ENCODE data around the gene HTT. TPM values are rescaled to one million over a fixed set of nuclear protein-coding genes. Genes with fewer than 3 reads are reported as not detected.

Gene HTT
- total RNA-seq, 1 donor from 2014 or later = 73.6 TPM

DNA sequence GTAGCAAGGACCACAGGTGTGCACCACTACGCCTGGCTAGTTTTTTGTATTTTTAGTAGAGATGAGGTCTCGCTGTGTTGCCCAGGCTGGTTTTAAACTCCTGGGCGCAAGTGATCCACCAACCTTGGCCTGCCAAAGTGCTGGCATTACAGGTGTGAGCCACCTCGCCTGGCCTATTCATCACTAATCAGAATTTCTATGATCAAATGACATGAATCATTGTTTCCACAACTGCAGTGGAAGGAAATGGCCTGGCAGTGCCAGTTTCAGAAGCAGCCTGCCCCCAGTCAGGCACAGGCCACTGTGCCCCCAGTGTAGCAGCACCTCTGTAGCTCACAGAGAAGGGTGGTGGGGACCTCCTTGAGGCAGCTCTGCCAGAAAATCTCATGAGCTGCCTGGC is 108.5 kb downstream of the HTT start:
- Mint-ChIP-seq H3K4me3 (no peak overlapping the region), H3K9me3 (no peaks in the 10 kb centered on the region), H3K27ac (no peak overlapping the region), H3K27me3 (ENCODE audit: low read depth) (no peaks in the 10 kb centered on the region), H3K4me1 (peaks cover 6% of the 10 kb centered on the region), H3K36me3 (peaks cover 44% of the 10 kb centered on the region)
- no peak for DNase-seq (ENCODE audit: low spot score in 2 of 2, unreplicated experiment in 2 of 2)
- no peak for TF ChIP-seq CTCF (IDR thresholded peaks at IDR 0.05; ENCODE audit: unreplicated experiment)

DNA sequence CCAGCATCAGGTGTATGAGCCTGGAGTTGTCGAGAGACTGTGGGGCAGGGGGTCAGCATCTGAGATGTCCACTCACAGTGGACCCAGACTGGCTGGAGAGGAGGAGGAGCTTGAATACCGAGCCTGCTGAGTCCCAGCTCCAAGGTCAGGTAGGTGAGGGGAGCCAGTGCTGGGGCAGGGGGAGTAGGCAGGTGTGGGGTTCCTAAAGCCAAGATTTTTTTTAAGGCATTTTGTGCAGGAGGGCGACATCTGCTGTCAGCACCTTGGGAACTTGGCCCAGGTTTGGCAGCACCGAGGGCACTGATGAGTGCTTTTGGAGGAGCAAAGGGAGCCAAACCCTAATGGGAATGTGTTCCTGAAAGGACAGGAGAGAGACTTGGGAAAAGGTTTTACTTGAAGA is 110.2 kb downstream of the HTT start:
- no peak for DNase-seq (ENCODE audit: low spot score in 2 of 2, unreplicated experiment in 2 of 2)
- peaks cover 46% of the 10 kb centered on the region for H3K36me3 Mint-ChIP-seq
- H3K9me3 Mint-ChIP-seq = no peaks in the 10 kb centered on the region
- no peak overlapping the region for H3K4me3 Mint-ChIP-seq
- H3K27me3 Mint-ChIP-seq (ENCODE audit: low read depth) = no peaks in the 10 kb centered on the region
- TF ChIP-seq CTCF (IDR thresholded peaks at IDR 0.05; ENCODE audit: unreplicated experiment) = no peak
- H3K4me1 Mint-ChIP-seq = peaks cover 4% of the 10 kb centered on the region
- no peak overlapping the region for H3K27ac Mint-ChIP-seq

- no peak for TF ChIP-seq CTCF (IDR thresholded peaks at IDR 0.05; ENCODE audit: unreplicated experiment)
- Mint-ChIP-seq H3K9me3 (no peaks in the 10 kb centered on the region), H3K4me1 (no peaks in the 10 kb centered on the region), H3K4me3 (no peak overlapping the region), H3K27ac (no peak overlapping the region), H3K36me3 (peaks cover 43% of the 10 kb centered on the region), H3K27me3 (ENCODE audit: low read depth) (no peaks in the 10 kb centered on the region)
- DNase-seq (ENCODE audit: low spot score in 2 of 2, unreplicated experiment in 2 of 2) = no peak
Measured at GRCh38 chr4:3186609-3187008, 112.1 kb downstream of the HTT start.

- Mint-ChIP-seq H3K4me1 (no peaks in the 10 kb centered on the region), H3K27ac (no peak overlapping the region)
Measured at GRCh38 chr4:3188118-3188517, 113.6 kb downstream of the HTT start.

DNA sequence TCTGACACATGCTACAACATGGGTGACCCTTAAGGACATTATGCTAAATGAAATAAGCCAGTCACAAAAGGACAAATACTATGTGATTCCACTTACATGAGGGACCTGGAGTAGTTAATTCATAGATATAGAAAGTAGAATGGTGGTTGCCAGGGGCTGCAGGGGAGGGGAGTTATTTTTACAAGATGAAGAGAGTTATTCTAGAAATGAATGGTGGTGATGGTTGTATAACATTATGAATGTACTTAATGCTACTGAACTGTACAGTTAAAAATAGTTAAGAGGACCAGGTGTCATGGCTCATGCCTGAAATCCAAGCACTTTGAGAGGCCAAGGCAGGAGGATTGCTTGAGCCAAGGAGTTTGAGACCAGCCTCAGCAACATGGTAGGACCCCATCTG is 115.0 kb downstream of the HTT start:
- DNase-seq (ENCODE audit: low spot score in 2 of 2, unreplicated experiment in 2 of 2) = no peak
- no peak for TF ChIP-seq CTCF (IDR thresholded peaks at IDR 0.05; ENCODE audit: unreplicated experiment)
- Mint-ChIP-seq H3K4me3 (no peak overlapping the region), H3K27ac (no peak overlapping the region), H3K4me1 (no peaks in the 10 kb centered on the region), H3K27me3 (ENCODE audit: low read depth) (no peaks in the 10 kb centered on the region), H3K36me3 (peaks cover 36% of the 10 kb centered on the region), H3K9me3 (no peaks in the 10 kb centered on the region)

More at GRCh38 chr4:3188118-3188517, 113.6 kb downstream of the HTT start:
- no peak for TF ChIP-seq CTCF (IDR thresholded peaks at IDR 0.05; ENCODE audit: unreplicated experiment)
- no peak for DNase-seq (ENCODE audit: low spot score in 2 of 2, unreplicated experiment in 2 of 2)
- Mint-ChIP-seq H3K4me3 (no peak overlapping the region), H3K36me3 (peaks cover 43% of the 10 kb centered on the region), H3K27me3 (ENCODE audit: low read depth) (no peaks in the 10 kb centered on the region), H3K9me3 (no peaks in the 10 kb centered on the region)

DNA sequence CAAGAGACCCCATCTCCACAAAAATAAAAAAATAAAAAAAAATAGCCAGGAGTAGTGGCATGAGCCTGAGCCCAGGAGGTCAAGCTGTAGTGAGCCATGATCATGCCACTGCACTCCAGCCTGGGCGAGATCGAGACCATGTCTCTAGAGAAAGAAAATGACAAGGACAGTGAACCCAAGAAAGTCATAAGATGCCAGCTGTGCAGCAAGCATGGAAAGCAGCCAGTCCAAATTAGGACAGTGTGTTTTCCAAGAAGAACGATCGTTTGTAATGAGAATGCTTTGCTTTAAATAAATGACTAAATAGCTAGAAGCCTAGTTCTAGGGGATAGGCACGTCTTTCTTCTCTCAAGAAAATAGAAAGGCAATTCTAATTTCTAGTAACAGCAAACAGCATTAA is 116.1 kb downstream of the HTT start:
- H3K4me1 Mint-ChIP-seq = no peaks in the 10 kb centered on the region
- DNase-seq (ENCODE audit: low spot score in 2 of 2, unreplicated experiment in 2 of 2) = no peak
- no peak for TF ChIP-seq CTCF (IDR thresholded peaks at IDR 0.05; ENCODE audit: unreplicated experiment)
- peaks cover 34% of the 10 kb centered on the region for H3K36me3 Mint-ChIP-seq
- no peak overlapping the region for H3K27ac Mint-ChIP-seq
- no peaks in the 10 kb centered on the region for H3K9me3 Mint-ChIP-seq
- no peaks in the 10 kb centered on the region for H3K27me3 Mint-ChIP-seq (ENCODE audit: low read depth)
- H3K4me3 Mint-ChIP-seq = no peak overlapping the region

Measured in mesothelial cell of epicardium (in vitro differentiated cells).